ENCODE measurements around the gene SURF2.

The SURF2 gene

DNA sequence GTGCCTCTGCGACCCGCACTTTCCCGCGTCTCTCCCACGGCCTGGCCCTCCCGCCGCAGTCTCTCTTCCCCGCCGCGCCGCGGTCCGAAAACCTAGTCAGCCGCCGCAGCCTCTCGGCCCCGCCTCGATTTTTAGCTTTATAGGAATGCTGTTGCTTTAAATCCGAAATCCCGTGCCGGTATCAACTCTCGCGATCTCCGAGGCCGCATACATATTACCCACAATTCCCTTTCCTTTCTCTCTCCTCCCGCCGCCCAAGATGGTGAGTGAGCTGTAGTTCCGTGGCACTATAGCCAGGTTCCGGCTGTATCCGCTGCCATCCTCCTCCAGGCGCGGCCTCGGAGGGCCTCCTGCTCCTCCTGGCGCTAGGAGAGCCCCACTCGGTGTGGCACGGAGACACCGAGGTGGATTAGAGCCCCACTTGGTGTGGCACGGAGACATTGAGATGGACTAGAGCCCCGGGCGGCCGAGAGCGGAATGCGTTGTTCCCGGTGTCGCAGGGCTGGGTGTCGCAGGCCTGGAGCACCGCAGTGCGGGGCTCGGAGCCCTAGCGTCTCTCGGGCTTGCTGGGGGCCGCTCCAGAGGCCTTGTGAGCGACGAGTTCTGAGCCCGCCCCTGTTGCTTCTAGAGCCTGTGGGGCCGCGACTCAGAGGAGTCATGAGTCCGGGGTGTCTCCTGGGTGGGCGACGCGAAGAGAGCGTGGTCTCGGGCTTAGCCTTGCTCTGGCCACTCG lies 8.2 kb upstream of the SURF2 start, which contains the start of the genes MED22 and RPL7A:
TSS of gene MED22 (minus strand) at position 147 of the 733 bp plus-strand sequence. CDS start 1,469 bp downstream, outside the sequence.
TSS of gene RPL7A (plus strand) at position 234 of the 733 bp plus-strand sequence. CDS start at position 260, 26 bp downstream.
- Histone ChIP-seq H3K9me2 (replicated peaks; ENCODE audit: low read depth, low read length) (no peaks in the 10 kb centered on the region), H3F3A (ENCODE audit: low read depth) (peaks cover 11% of the 10 kb centered on the region; the same call in 1 of the 2 replicates), H4K20me1 (ENCODE audit: insufficient read depth, low read length, poor library complexity, severe bottlenecking) (peaks cover 57% of the 10 kb centered on the region), H3K4me1 (ENCODE audit: insufficient read depth, low read length, poor library complexity, severe bottlenecking) (peaks cover 32% of the 10 kb centered on the region), H3K9ac (ENCODE audit: low read depth, low read length, poor library complexity, severe bottlenecking) (peak within 1 kb of the TSS; percentile 100), H3K4me2 (ENCODE audit: low read depth, low read length, poor library complexity, severe bottlenecking) (peak within 1 kb of the TSS; percentile 99), H3K9me3 (ENCODE audit: insufficient read depth, low read depth, low read length) (no peaks in the 10 kb centered on the region), H3K79me2 (ENCODE audit: insufficient read depth, low read length) (peaks cover 67% of the 10 kb centered on the region), H3K27me3 (ENCODE audit: insufficient read depth, low read length, poor library complexity, severe bottlenecking) (peaks cover 8% of the 10 kb centered on the region), H2AFZ (ENCODE audit: low read length) (peak within 1 kb of the TSS; percentile 74; the same call in 1 of the 2 replicates), H3K4me3 (ENCODE audit: low read length, poor library complexity, severe bottlenecking) (peak within 1 kb of the TSS; percentile 97), H3K36me3 (ENCODE audit: insufficient read depth, low read length) (peaks cover 51% of the 10 kb centered on the region)
- no peak for TF ChIP-seq EZH2phosphoT487 (IDR thresholded peaks at IDR 0.05; ENCODE audit: borderline replicate concordance)
- TF ChIP-seq, protein P1, sequence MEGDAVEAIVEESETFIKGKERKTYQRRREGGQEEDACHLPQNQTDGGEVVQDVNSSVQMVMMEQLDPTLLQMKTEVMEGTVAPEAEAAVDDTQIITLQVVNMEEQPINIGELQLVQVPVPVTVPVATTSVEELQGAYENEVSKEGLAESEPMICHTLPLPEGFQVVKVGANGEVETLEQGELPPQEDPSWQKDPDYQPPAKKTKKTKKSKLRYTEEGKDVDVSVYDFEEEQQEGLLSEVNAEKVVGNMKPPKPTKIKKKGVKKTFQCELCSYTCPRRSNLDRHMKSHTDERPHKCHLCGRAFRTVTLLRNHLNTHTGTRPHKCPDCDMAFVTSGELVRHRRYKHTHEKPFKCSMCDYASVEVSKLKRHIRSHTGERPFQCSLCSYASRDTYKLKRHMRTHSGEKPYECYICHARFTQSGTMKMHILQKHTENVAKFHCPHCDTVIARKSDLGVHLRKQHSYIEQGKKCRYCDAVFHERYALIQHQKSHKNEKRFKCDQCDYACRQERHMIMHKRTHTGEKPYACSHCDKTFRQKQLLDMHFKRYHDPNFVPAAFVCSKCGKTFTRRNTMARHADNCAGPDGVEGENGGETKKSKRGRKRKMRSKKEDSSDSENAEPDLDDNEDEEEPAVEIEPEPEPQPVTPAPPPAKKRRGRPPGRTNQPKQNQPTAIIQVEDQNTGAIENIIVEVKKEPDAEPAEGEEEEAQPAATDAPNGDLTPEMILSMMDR (conservative IDR thresholded peaks at IDR 0.05; ENCODE audit: low read length), result no peak

DNA sequence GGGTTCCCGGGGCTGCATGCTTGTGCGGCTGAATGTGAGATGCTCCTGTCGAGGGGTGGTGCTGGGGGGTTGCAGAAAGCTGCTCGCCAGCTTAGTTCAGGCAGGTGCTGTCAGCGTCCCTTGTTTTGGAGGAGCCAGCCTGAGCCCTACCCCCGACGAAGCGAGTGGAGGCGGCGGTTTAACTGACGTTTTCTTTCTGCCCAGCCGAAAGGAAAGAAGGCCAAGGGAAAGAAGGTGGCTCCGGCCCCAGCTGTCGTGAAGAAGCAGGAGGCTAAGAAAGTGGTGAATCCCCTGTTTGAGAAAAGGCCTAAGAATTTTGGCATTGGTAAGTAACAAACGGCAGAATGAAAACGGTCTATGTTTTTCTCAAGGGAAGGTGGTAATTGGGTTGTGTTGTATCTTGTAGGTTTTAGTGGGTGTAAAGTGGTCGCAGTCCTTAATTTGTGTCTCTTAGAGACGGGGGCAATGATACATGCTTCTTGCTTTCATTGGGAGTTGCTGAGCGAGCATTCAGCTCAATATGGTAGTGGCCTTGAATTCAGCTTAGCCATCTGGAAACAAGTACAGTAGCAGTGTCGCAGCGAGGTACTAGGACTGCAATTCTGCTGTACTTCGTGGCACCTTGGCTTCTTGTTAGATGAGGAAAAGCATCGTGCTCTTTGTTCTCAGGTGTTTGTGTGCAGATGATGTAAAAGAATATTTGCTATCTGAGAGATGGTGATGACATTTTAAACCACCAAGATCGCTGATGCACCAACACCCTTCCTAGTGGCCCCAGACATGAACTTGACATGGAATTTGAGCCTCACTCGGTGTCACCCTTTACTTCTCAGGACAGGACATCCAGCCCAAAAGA lies 7.4 kb upstream of the SURF2 start:
- H4K20me1 ChIP-seq (ENCODE audit: insufficient read depth, low read length, poor library complexity, severe bottlenecking), result peaks cover 57% of the 10 kb centered on the region
- peaks cover 44% of the 10 kb centered on the region for H3K36me3 ChIP-seq (ENCODE audit: insufficient read depth, low read length)
- TF ChIP-seq, protein P1 (conservative IDR thresholded peaks at IDR 0.05; ENCODE audit: low read length), result no peak
- TF ChIP-seq EZH2phosphoT487 (IDR thresholded peaks at IDR 0.05; ENCODE audit: borderline replicate concordance), result no peak
- peaks cover 8% of the 10 kb centered on the region for H3K27me3 ChIP-seq (ENCODE audit: insufficient read depth, low read length, poor library complexity, severe bottlenecking)
- H3K9ac ChIP-seq (ENCODE audit: low read depth, low read length, poor library complexity, severe bottlenecking), result peak overlapping the region; percentile 100
- H3K4me1 ChIP-seq (ENCODE audit: insufficient read depth, low read length, poor library complexity, severe bottlenecking), result peaks cover 32% of the 10 kb centered on the region
- peak overlapping the region; percentile 97 for H3K4me3 ChIP-seq (ENCODE audit: low read length, poor library complexity, severe bottlenecking)
- H3K79me2 ChIP-seq (ENCODE audit: insufficient read depth, low read length), result peaks cover 67% of the 10 kb centered on the region
- no peak overlapping the region for H2AFZ ChIP-seq (ENCODE audit: low read length)
- no peaks in the 10 kb centered on the region for H3K9me2 ChIP-seq (replicated peaks; ENCODE audit: low read depth, low read length)
- peak overlapping the region; percentile 99 for H3K4me2 ChIP-seq (ENCODE audit: low read depth, low read length, poor library complexity, severe bottlenecking)
- no peaks in the 10 kb centered on the region for H3K9me3 ChIP-seq (ENCODE audit: insufficient read depth, low read depth, low read length)
- peaks cover 11% of the 10 kb centered on the region; the same call in 1 of the 2 replicates for H3F3A ChIP-seq (ENCODE audit: low read depth)

DNA sequence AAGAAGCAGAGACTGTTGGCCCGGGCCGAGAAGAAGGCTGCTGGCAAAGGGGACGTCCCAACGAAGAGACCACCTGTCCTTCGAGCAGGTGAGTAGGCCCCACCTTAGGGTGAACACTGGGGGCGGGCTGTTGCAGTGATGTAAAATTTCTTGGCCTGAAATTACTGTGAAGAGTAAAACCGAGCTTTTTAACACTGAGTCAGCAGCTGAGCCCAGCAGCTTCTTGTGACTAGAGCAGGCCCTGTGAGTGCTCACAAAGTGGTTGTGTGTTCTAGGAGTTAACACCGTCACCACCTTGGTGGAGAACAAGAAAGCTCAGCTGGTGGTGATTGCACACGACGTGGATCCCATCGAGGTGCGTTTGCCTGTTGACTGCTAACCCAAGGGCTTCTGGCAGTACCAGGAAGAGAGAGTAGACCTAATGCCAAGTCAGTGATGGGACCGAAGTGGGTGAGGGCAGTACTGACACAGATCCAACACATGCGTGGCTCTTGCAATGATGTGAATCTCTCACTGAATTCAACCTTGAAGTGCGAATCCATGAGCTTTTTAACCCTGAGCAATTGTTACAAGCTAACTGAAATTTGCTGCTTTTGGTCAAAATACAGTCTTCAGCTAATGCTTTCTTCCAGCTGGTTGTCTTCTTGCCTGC lies 6.3 kb upstream of the SURF2 start:
- Histone ChIP-seq H3K79me2 (ENCODE audit: insufficient read depth, low read length) (peaks cover 71% of the 10 kb centered on the region), H3K9ac (ENCODE audit: low read depth, low read length, poor library complexity, severe bottlenecking) (peak overlapping the region; percentile 100)
- TF ChIP-seq EZH2phosphoT487 (IDR thresholded peaks at IDR 0.05; ENCODE audit: borderline replicate concordance), result no peak
- TF ChIP-seq, protein P1 (conservative IDR thresholded peaks at IDR 0.05; ENCODE audit: low read length), result no peak

More for the DNA sequence above, 6.3 kb upstream of the SURF2 start:
- Histone ChIP-seq H3K4me1 (ENCODE audit: insufficient read depth, low read length, poor library complexity, severe bottlenecking) (peaks cover 35% of the 10 kb centered on the region), H3K9me2 (replicated peaks; ENCODE audit: low read depth, low read length) (no peaks in the 10 kb centered on the region), H4K20me1 (ENCODE audit: insufficient read depth, low read length, poor library complexity, severe bottlenecking) (peaks cover 57% of the 10 kb centered on the region), H3K4me2 (ENCODE audit: low read depth, low read length, poor library complexity, severe bottlenecking) (peak overlapping the region; percentile 99), H3K36me3 (ENCODE audit: insufficient read depth, low read length) (peaks cover 38% of the 10 kb centered on the region), H3K27me3 (ENCODE audit: insufficient read depth, low read length, poor library complexity, severe bottlenecking) (peaks cover 8% of the 10 kb centered on the region), H2AFZ (ENCODE audit: low read length) (no peak overlapping the region), H3K4me3 (ENCODE audit: low read length, poor library complexity, severe bottlenecking) (peak overlapping the region; percentile 97), H3K9me3 (ENCODE audit: insufficient read depth, low read depth, low read length) (no peaks in the 10 kb centered on the region), H3F3A (ENCODE audit: low read depth) (peaks cover 11% of the 10 kb centered on the region; the same call in 1 of the 2 replicates)

Measured in Loucy (cell line).